Spleen (tissue), 11 donors: Measurements from ENCODE around the gene GALNT16. TPM values are rescaled to one million over a fixed set of nuclear protein-coding genes. Genes with fewer than 3 reads are reported as not detected.

Experiments used
- DNase-seq: peaks from one replicate; pipeline ENCODE4 v3.0.0-alpha.2; 2020
- H3K27ac ChIP-seq, 8 donors: fragments of 200-600 bp; sonication (generic) in 7 of 8; 1 replicate in 4 of 8; 2 replicates in 4 of 8; pipeline versions ENCODE4 v1.5.0 to v1.8.0; 2016 to 2021; ENCODE audit warnings: inconsistent platforms in 4 of 8, mild to moderate bottlenecking in 4 of 8, moderate library complexity in 1 of 8
- H3K27me3 ChIP-seq, 7 donors: fragments of 200-600 bp; sonication (generic) in 6 of 7; replicated peaks in 1 of 7; 1 replicate in 4 of 7; 2 replicates in 3 of 7; pipeline versions ENCODE4 v1.5.0 to v1.8.0; 2016 to 2021; ENCODE audit warnings: inconsistent platforms in 3 of 7, mild to moderate bottlenecking in 1 of 7
- H3K36me3 ChIP-seq, 6 donors: fragments of 200-600 bp; sonication (generic) in 5 of 6; 1 replicate in 4 of 6; 2 replicates in 2 of 6; pipeline versions ENCODE4 v1.5.0 to v1.8.0; 2016 to 2021; ENCODE audit warnings: inconsistent platforms in 2 of 6
- H3K4me1 ChIP-seq, 6 donors: fragments of 200-600 bp; sonication (generic) in 5 of 6; 1 replicate in 3 of 6; 2 replicates in 3 of 6; pipeline versions ENCODE4 v1.5.0 to v1.8.0; 2016 to 2021; ENCODE audit warnings: inconsistent platforms in 3 of 6
- H3K4me3 ChIP-seq, 8 donors: fragments of 200-600 bp; sonication (generic) in 7 of 8; 1 replicate in 4 of 8; 2 replicates in 4 of 8; pipeline versions ENCODE4 v1.5.0 to v1.8.0; 2016 to 2021; ENCODE audit warnings: inconsistent platforms in 4 of 8, mild to moderate bottlenecking in 4 of 8, moderate library complexity in 2 of 8
- H3K9me3 ChIP-seq, 8 donors: fragments of 200-600 bp; sonication (generic) in 7 of 8; 1 replicate in 4 of 8; 2 replicates in 4 of 8; pipeline versions ENCODE4 v1.5.0 to v1.8.0; 2016 to 2021; ENCODE audit warnings: inconsistent platforms in 4 of 8
- CTCF ChIP-seq, 11 experiments: fragments of 200-600 bp in 7 of 11; fragments of 450-650 bp in 4 of 11; sonication (generic) in 4 of 11; IDR thresholded peaks in 8 of 11; conservative IDR thresholded peaks in 3 of 11; 1 replicate in 7 of 11; 2 replicates in 4 of 11; pipeline versions ENCODE4 v1.4.0 to v1.8.0; 2016 to 2021; ENCODE audit warnings: antibody characterized with exemption in 11 of 11, inconsistent platforms in 4 of 11, mild to moderate bottlenecking in 1 of 11
- POLR2A ChIP-seq, 3 donors: fragments of 450-650 bp; IDR thresholded peaks; one replicate each; pipeline ENCODE4 v1.5.1; 2017; ENCODE audit warnings: antibody characterized with exemption in 3 of 3, mild to moderate bottlenecking in 1 of 3
- POLR2AphosphoS5 ChIP-seq, 3 donors: sonication (generic); formaldehyde crosslinking; IDR thresholded peaks; one replicate each; pipeline ENCODE4 v1.5.1; 2017; ENCODE audit warnings: antibody characterized with exemption in 3 of 3
- WGBS, 5 donors: extraction: QIAGEN DNeasy Blood & Tissue Kit in 3 of 5; methylation state at CpG; one replicate each; pipeline versions ENCODE4 v1.1.5 to v1.1.7; 2013 to 2018; 5-methylcytosine and 5-hydroxymethylcytosine counted together
- intact Hi-C: fragments of 100-400 bp; cut with DNase I; formaldehyde crosslinking; loops from one replicate; pipeline ENCODE4 v1.15.0; 2023; ENCODE audit warnings: low total_unique reads
- polyA plus RNA-seq, 3 donors: library from polyadenylated mRNA; stranded (reverse); fragments of 200-250 nt; gene quantifications; one replicate each; pipeline ENCODE4 v1.2.1, GENCODE V29; 2013
- total RNA-seq, 7 donors: library from RNA; depleted of rRNA in 3 of 7; stranded (reverse); fragments of >200 nt in 3 of 7; fragmentation: NEBNext Ultra II Directional in 4 of 7; extraction: Animal tissue kit (Norgen Biotek cat#: 25700) in 4 of 7; gene quantifications; one replicate each; pipeline versions ENCODE4 v1.1.0 to v1.2.1, GENCODE V29; 2016 to 2021
- donor health status: healthy with polysubstance abuse.
- donor health status: DM: no; HTN: no; CAD: no; lungs with moderate emphysema.
- donor health status: DM: no; HTN: no; CAD: no.
- donor health status: Bipolar disorder and iron deficiency.
- donor health status: healthy.
- donor health status: DM: no; HTN: no; CAD: no.
- donor health status: DM: yes; HTN: yes; CAD: no.

The GALNT16 gene
- total and polyA plus RNA-seq, 10 donors, result 2.1 to 36.4 (median 10.0) TPM

GRCh38 chr14:69259168-69259526 lies 811 bp upstream of the GALNT16 start:
- TF ChIP-seq CTCF (IDR thresholded peaks at IDR 0.05 in 8 of 11, conservative IDR thresholded peaks at IDR 0.05 in 3 of 11), result no peak
- no peak for TF ChIP-seq POLR2AphosphoS5 (IDR thresholded peaks at IDR 0.05)
- TF ChIP-seq POLR2A (IDR thresholded peaks at IDR 0.05), result no peak
- H3K36me3 ChIP-seq, result no peaks in the 10 kb centered on the region
- peaks cover 6 to 41% (median 31%) of the 10 kb centered on the region in 6 donors for H3K4me1 ChIP-seq
- no peaks in the 10 kb centered on the region for H3K9me3 ChIP-seq
- intact Hi-C loops, result no loop called here
- no peak overlapping the region for H3K27ac ChIP-seq
- DNase-seq, result no peak
- 19 to 26% (median 24%) methylated on average over 13 to 14 of the region's 14 CpGs for WGBS, 5 donors
- H3K4me3 ChIP-seq, result peak overlapping the region in 6 of 8 donors; percentile 53 to 76 (median 56)
- H3K27me3 ChIP-seq, result peaks cover 3 to 85% (median 34%) of the 10 kb centered on the region in 7 donors

DNA sequence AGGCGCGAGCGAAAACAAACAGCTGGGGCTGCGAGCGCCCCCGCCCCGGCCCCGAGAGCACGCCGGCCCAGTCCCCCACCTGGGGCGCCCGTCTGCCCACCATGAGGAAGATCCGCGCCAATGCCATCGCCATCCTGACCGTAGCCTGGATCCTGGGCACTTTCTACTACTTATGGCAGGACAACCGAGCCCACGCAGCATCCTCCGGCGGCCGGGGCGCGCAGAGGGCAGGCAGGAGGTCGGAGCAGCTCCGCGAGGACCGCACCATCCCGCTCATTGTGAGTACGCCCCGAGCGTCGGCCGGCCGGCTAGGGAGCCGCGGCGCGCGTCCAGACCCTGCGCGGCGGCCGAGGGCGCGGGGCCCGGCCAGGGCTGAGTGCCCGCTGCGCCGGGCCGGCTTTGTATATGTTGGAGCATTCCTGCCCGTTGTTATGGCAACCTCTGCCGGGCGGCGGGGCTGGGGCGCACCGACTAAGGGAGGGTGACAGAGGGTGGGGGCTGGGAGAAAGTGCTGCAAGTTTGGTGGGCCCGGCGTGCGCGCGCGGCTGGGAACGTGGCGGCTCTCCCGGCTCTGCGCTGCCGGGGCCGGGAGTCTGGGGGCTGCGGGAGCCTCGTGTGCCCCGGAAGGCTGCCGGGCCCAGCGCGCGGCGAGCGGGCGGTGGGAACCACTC lies 367 bp downstream of the GALNT16 start:
- H3K9me3 ChIP-seq, result no peaks in the 10 kb centered on the region
- TF ChIP-seq POLR2AphosphoS5 (IDR thresholded peaks at IDR 0.05) (no peak), CTCF (IDR thresholded peaks at IDR 0.05 in 8 of 11, conservative IDR thresholded peaks at IDR 0.05 in 3 of 11) (no peak), POLR2A (IDR thresholded peaks at IDR 0.05) (no peak)
- intact Hi-C loops, result no loop called here
- H3K4me1 ChIP-seq, result peaks cover 6 to 39% (median 30%) of the 10 kb centered on the region in 6 donors
- 0 to 3% (median 1%) methylated on average over 9 to 78 of the region's 78 CpGs for WGBS, 5 donors
- peak overlapping the region in 7 of 8 donors; percentile 32 to 61 (median 47) for H3K27ac ChIP-seq
- peaks cover 3 to 89% (median 34%) of the 10 kb centered on the region in 7 donors for H3K27me3 ChIP-seq
- H3K4me3 ChIP-seq, result peak overlapping the region; percentile 40 to 76 (median 54)
- no peaks in the 10 kb centered on the region for H3K36me3 ChIP-seq
- no peak for DNase-seq

DNA sequence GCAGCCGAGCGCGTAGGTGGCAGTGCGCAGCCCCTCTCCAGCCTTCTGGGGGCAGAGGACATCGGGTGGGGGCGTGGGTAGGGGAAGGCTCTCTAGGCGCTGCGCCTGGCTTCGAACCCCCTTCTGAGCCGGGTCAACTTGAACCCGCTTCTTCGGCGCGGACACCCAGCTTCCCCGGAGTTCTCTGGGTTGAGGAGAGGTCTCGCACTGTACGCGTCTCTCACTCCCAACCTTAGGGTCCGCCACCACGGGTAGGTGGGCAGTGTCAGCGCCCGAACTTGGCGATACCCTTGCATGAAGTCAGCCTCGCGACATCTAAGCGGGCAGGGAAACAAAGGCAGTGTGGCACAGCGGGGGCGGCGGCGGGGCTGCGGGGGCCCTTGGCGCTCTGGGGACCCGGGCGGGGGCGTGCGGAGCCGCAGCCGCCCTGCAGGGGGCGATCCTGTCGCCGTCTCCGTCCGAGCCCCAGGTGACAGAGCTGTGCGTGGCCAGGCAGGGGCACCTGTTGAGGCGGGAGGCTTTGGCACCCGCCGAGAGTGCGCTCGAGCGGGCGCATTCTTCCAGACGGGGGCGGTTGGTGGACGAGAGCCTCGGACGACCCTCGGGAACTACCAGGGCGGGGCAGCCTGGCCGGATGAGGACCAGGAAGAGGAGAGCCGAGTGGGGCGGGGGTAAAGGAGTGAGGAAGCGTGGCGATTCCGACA lies 1.1 kb downstream of the GALNT16 start:
- TF ChIP-seq POLR2AphosphoS5 (IDR thresholded peaks at IDR 0.05) (peak in 1 of 3 donors; percentile 13), CTCF (IDR thresholded peaks at IDR 0.05 in 8 of 11, conservative IDR thresholded peaks at IDR 0.05 in 3 of 11) (peak in 9 of 11 experiments; percentile 46 to 85 (median 72)), POLR2A (IDR thresholded peaks at IDR 0.05) (no peak)
- WGBS, 5 donors, result 1 to 3% (median 1%) methylated on average over 25 to 64 of the region's 64 CpGs
- intact Hi-C loops, result no loop called here
- Histone ChIP-seq H3K27ac (peak overlapping the region in 5 of 8 donors; percentile 32 to 61 (median 48)), H3K36me3 (no peaks in the 10 kb centered on the region), H3K9me3 (no peaks in the 10 kb centered on the region), H3K27me3 (peaks cover 3 to 91% (median 34%) of the 10 kb centered on the region in 7 donors), H3K4me1 (peaks cover 6 to 39% (median 30%) of the 10 kb centered on the region in 6 donors), H3K4me3 (peak overlapping the region; percentile 40 to 76 (median 54))
- DNase-seq, result peak; percentile 75
